T-helper 1 cell treated with Interleukin-12 subunit alpha and Interleukin-12 subunit beta and Interleukin-4 antibody, amounts not matched to agents 30 ng/mL and 1 ng/mL, for 36 hours (primary cell): ENCODE data around the gene ADGRB3. TPM values are rescaled to one million over a fixed set of nuclear protein-coding genes. Genes with fewer than 3 reads are reported as not detected.
"Not testable (repeated sequence)": the region's sequence is repeated elsewhere in the genome, so short reads cannot be mapped to it uniquely, and the experiment has no call there.

Source experiments
- intact Hi-C: fragments of 100-400 bp; cut with micrococcal nuclease; formaldehyde crosslinking; loops from one replicate; pipeline ENCODE4 v1.15.1; 2024
- total RNA-seq: library from RNA; stranded (reverse); gene quantifications from 2 replicates; pipeline ENCODE4 v1.2.3, GENCODE V29; 2022

The ADGRB3 gene
- total RNA-seq, 1 donor from 2014 or later: not detected

DNA sequence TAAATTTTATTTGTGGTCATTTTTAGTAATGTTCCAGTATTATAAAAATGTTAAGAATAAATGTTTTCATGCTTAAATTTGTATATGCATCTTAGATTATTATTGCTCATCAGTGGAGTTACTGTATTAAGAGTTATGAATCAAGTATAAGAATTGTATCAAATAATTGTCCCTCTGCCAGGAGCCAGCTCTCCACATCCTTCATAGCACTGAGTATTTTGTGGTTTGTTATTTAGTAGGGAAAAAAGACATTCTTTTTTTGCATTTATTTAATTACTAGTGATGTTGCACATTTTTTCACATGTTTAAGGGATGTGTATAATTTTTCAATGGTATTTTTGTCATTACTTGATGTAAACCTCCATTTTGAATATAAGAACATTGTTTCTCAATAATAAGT lies 102.0 kb downstream of the ADGRB3 start:
- intact Hi-C loops: no loop called here

- intact Hi-C loops: no loop called here
Observed at GRCh38 chr6:68738039-68738438, 103.0 kb downstream of the ADGRB3 start.

DNA sequence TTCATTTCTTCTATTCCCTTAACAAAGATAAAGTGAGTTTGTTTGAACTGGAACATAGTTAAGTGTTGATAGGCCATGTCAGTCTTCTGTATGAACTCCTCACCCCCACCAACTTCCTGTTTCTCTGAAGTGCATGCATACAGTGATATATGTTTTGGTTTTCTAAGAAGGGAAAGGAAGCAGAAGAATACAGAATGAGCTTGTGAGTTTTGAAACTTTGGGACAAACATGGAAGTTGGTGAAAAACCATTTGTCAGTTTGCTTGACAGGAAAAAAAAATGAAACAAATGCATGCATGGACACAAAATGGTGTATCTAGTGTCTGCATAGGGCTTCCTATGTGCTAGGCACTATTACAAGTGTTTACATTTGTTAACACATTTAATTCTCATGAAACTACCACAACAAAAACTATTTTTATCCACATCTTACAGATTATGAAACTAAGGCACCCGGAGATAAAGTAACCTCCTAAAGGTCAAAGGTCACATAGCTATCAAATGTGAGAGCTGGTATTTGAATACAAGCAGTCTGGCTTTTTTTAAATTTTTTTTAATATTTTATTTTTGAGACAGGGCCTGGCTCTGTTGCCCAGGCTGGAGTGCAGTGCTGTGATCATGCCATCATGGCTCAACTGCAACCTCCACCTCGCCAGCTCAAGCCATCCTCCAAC lies 105.9 kb downstream of the ADGRB3 start:
- intact Hi-C loops: no loop called here

DNA sequence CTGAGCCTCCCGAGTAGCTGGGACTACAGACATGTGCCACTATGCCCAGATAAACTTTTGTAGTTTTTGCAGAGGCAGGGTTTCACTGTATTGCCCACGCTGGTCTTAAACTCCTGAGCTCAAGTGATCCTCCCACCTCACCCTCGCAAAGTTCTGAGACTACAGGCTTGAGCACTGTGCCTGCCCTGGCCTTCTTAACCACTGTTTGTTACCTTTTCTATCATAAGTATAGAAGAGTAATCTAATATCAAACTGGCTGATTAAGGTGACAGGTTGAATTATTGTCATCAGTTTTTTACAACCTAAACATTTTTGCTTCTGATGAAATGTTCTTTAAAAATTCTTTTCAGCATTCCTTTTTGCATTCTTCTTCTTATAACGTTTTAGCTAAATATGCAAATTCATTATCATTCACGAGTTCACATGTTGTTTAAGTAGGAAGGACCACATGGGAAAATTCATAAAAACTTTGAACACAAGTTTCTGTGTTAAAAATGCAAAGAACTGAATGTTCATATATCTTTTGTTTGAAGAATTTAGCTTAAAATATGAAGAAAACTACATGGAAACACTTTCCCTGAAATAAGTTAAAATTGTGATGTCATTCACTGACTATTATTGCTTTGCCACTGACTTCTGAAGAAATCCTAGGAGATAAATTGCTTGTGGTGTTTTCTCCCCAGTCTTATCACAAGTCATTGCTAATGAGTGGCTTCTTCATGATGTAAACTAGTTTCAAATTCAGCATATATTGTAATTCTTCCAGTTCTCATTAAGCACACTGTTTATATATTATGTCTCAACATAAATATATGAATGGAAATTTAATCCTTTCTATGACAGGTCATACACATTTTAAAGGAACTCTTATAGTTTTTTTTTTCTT lies 106.7 kb downstream of the ADGRB3 start:
- intact Hi-C loops: no loop called here

DNA sequence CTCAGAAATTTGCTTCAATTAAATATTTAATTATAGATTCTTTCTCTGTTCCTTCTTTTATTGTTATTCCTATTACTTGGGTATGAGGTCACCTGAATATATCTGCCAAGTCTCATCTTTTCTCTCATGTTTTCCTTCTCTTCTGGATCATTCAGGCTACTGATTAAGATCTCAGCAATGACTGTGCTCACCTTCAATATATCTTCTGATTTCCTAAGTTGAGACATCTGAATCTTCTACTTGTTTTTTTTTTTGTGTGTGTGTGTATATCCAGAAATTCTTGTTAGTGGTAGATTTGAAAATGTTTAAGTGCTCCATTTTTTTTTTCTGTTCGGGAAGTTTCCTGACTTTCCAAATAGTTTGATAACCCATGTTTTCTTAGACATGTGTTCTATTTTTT lies 108.0 kb downstream of the ADGRB3 start:
- intact Hi-C loops: no loop called here

DNA sequence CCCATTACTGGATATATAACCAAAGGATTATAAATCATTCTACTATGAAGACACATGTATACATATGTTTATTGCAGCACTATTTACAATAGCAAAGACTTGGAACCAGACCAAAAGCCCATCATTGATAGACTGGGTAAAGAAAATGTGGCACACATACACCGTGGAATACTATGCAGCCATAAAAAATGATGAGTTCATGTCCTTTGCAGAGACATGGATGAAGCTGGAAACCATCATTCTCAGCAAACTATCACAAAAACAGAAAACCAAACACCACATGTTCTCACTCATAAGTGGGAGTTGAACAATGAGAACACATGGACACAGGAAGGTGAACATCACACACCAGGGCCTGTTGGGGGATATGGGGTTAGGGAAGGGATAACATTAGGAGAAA lies 109.3 kb downstream of the ADGRB3 start:
- intact Hi-C loops: not testable (repeated sequence)

GRCh38 chr6:68746376-68746775 lies 111.3 kb downstream of the ADGRB3 start:
- intact Hi-C loops: no loop called here

DNA sequence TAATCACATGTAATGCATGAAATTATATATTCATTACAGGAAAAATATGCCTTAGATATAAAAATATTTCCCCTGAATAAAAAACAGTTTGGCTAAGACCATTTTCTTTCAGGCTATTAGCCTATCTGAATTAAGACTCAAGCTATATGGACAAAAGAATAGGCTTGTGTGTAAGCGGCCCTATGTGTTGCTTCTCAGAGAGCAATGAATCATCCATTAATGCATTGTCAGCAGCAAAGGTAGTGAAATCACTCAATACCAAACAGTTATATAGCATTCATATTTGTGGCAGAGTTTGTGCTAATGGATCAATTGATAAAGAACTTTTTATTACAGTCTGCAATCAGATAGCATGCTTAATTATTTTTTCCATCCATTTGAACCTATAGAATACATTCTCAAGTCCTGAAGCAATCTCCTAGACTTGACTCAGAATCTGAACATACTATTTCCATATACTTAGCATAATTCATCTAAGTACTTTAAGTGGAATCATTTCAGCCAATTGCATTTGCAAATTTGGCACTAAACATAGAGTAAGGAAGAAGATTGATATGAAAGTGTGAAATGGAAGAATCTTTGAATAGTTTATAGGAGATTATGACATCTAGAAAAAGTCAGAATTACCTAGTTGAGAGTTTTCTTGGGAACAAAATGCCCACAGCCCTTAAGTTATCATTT lies 112.2 kb downstream of the ADGRB3 start:
- intact Hi-C loops: no loop called here

GRCh38 chr6:68747832-68748231 lies 112.8 kb downstream of the ADGRB3 start:
- intact Hi-C loops: not testable (repeated sequence)

DNA sequence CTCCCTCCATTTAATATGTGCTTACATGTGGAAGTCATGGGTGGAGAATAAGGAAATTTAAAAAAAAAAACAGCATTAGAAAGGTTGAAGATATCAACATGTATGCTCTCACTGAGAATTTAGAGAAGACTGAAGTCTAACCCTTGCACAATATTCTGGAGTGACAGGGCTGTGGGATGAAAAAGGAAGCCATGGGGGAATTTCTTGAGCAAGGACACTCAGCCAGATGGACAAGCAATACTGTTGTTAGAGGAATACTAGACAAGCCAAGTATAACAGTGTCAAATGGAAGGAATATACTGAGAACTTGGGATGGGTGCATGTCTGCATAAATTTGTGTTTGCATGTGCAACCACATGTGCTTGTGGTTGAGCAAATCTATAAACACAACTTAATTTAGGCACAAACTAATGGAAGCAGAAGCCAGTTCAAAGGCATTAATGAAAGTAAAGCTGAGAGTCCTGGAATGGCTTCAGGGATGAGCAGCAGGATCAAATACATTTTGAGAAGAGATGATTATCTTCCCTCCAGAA lies 119.7 kb downstream of the ADGRB3 start:
- intact Hi-C loops: no loop called here

DNA sequence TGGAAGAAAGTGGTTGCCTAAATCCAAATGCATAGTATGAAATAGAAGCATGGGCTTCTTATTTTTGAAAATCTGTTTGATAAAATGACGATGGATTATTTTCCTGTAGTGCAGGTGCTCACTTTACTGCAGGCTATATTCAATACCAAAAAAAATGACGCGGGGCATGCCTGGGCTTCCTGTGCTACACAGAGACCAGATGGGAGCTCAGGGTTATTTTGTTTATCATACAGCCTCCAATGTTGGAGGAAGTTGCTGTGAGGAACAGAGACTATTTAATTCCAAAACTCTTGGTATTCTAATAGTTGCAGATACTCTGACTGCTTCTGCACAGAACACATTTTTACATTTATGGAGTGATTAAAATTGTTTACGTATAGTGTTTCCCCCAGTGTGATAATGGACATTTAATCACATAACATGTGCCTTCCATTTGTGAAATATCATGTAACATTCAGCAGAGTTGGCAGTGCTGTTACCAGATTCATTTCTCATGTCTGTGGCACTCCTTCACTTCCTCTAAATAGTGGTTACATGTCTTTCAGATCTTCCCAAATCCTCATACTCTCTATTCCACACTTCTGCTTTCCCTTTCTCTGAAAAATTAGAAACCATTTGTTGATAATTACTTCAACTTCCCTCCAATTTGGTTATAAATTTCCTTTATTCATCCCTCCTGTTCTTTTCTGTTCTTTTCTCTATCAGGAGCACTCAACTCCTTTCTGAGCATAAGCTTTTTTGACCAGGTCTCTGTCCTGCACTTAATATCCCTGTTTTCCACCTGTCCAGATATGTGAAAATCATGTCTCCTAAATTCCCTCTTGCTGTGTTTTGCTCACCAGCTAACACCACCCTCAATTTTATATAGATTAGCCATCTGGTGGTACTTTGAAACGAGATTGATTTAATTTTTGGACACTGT lies 121.6 kb downstream of the ADGRB3 start:
- intact Hi-C loops: no loop called here

- intact Hi-C loops: no loop called here
Observed at GRCh38 chr6:68757821-68758220, 122.7 kb downstream of the ADGRB3 start.

DNA sequence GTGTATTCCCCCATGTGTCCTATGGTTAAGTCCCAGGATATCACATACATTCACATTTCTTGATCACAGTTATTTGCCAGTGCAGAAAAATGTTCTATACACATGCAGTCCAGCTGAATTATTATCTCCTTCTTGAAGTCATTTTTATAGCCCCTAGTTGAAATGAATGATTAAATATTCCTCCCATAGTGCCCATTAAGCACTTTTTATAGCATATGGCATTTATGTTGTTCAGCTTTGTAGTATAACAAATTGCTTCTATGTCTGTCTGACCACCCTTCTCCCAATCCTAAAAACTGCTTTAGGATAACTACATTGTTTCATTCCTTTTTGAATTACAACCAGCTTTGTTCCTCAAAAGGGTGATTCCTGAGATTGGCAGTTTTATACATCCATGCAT lies 123.5 kb downstream of the ADGRB3 start:
- intact Hi-C loops: no loop called here

- intact Hi-C loops: no loop called here
Observed at GRCh38 chr6:68760485-68760884, 125.4 kb downstream of the ADGRB3 start.

- intact Hi-C loops: no loop called here
Observed at GRCh38 chr6:68760941-68761676, 126.0 kb downstream of the ADGRB3 start.

- intact Hi-C loops: no loop called here
Observed at GRCh38 chr6:68761985-68762384, 126.9 kb downstream of the ADGRB3 start.

DNA sequence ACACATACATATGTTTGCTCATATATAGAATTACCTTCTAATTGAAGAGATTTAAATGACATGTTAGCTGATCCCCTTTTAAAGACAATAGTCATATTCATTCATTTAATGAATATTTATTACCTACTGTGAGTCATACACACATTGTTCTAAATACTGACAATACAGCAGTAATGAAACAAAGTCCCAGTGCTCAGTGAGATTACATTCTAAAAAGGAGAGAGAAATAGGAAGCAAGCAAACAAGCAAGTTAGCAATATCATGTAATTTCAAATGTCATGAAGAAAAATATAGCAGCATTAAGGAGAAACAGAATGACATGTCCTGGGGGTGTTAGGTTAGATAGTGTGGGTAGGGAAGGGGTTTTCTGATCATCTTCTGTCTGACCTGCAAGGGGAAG lies 136.3 kb downstream of the ADGRB3 start:
- intact Hi-C loops: loop anchor here (10.0 kb wide), 1 partner anchor 187 kb away; no protein-coding TSS in a partner anchor

DNA sequence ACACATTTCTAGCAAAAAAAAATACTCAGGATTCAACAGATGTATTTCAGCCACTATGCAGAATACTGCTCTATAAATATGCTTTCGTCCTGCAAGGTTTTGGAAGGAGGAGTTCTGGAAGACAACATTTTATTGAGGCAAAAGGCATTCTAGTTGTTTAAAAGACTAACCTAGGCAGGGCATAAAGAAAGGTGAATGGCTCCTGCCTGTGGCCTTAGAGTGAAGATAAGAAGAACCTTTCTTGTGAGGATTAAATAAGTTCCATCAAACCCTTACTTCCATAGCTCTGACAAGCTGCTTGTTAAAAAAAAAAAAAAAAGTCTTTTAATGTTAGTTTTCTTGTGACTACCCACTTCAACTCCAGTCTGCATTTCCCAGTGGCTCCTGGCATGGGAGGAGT lies 139.8 kb downstream of the ADGRB3 start:
- intact Hi-C loops: loop anchor here (10.0 kb wide), 1 partner anchor 190 kb away; no protein-coding TSS in a partner anchor

DNA sequence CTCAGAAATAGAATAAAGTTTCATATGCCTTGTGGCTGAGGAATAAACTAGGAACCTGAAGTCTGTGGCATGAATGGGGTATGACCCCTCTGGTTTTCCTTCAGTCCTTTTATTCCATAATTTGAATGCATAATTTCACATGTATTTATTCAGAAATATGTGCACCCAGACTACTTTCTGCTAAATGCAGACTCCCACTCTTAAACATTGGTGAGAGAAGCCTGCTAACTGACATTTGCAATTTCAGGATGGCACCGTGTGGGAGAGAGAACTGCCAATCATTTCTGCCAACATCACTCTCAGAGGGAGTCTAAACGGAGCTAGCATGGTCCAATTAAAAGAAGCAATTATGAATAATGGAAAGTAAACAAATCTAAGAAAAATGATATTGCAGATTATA lies 141.3 kb downstream of the ADGRB3 start:
- intact Hi-C loops: loop anchor here (10.0 kb wide), 1 partner anchor 192 kb away; no protein-coding TSS in a partner anchor

DNA sequence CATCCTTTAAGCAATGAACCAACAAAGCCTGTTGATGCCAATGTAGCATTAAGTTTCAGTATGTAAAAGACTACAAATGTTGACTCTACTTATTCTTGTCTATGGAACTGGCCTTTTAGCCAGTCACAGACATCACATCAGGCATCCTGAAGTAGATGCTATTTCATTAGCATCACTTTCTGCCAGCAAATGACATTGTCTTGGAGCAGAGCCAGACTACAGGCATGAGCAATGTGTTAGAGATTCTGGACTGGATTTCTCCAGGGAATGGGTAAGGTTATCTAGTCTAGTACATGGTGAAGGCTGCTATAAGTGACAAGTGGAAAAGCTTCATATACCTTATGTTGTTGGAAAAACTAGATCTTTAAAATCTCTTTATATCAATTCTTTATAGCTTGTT lies 142.9 kb downstream of the ADGRB3 start:
- intact Hi-C loops: loop anchor here (1.0 to 10.0 kb wide), 2 partner anchors 140 to 193 kb away; no protein-coding TSS in a partner anchor
